ENCODE measurements around the gene SLC4A5.
"Not testable (repeated sequence)": the region's sequence is repeated elsewhere in the genome, so short reads cannot be mapped to it uniquely, and the experiment has no call there.

Gene SLC4A5

GRCh38 chr2:74194799-74195198 is 148.4 kb downstream of the SLC4A5 start:
- TF ChIP-seq CTCF (conservative IDR thresholded peaks at IDR 0.05), result no peak
- no peak for TF ChIP-seq ZFX (IDR thresholded peaks at IDR 0.05)
- H3K27ac ChIP-seq, result no peak overlapping the region

GRCh38 chr2:74191596-74192380 is 151.4 kb downstream of the SLC4A5 start:
- TF ChIP-seq ZFX (IDR thresholded peaks at IDR 0.05) (no peak), CTCF (conservative IDR thresholded peaks at IDR 0.05) (no peak)
- H3K27ac ChIP-seq, result no peak overlapping the region

DNA sequence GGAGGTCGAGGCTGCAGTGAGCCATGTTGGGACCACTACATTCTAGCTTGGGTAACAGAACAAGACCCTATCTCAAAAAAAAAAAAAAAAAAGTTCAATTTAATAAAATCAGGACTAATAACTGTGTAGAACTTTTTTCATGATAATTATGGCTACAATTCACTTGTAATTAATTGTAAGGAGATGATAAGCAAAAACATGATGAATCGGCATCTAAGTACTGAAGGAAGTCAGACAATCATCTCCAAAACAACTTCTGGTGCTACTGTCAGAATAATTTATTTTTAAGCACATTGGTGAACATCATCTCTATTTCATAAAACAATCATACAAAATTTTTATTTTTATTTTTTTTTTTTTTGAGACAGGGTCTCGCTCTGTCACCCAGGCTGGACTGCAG is 154.5 kb downstream of the SLC4A5 start:
- H3K27ac ChIP-seq, result no peak overlapping the region
- TF ChIP-seq ZFX (IDR thresholded peaks at IDR 0.05) (no peak), CTCF (conservative IDR thresholded peaks at IDR 0.05) (no peak)

GRCh38 chr2:74188018-74188601 is 155.1 kb downstream of the SLC4A5 start:
- TF ChIP-seq CTCF (conservative IDR thresholded peaks at IDR 0.05) (no peak), ZFX (IDR thresholded peaks at IDR 0.05) (no peak)
- H3K27ac ChIP-seq, result no peak overlapping the region

- not testable (repeated sequence) for H3K27ac ChIP-seq
Observed at GRCh38 chr2:74186706-74187105, 156.5 kb downstream of the SLC4A5 start.

GRCh38 chr2:74186038-74186437 is 157.2 kb downstream of the SLC4A5 start:
- no peak overlapping the region for H3K27ac ChIP-seq

DNA sequence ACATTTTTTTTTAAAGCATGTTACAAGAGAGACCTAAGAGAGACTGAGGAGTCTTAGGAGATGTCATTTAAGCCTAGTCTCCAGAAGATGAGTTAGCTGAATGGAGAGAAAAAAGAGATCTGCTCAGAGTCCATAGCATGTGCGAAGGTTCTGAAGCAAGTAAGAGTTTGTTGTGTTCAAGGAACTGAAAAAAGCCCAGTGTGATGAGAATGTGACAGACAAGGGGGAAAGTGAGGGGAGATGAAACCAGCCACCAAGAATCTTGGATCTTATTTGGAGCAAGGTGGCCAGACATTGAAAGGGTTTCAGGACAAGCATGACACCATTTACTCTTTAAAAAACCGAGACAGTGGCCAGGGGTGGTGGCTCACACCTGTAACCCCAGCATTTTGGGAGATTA is 159.3 kb downstream of the SLC4A5 start:
- TF ChIP-seq CTCF (conservative IDR thresholded peaks at IDR 0.05) (no peak), ZFX (IDR thresholded peaks at IDR 0.05) (no peak)
- no peak overlapping the region for H3K27ac ChIP-seq

More at GRCh38 chr2:74186038-74186437, 157.2 kb downstream of the SLC4A5 start:
- no peak for TF ChIP-seq CTCF (conservative IDR thresholded peaks at IDR 0.05)
- no peak for TF ChIP-seq ZFX (IDR thresholded peaks at IDR 0.05)

GRCh38 chr2:74181739-74182138 is 161.5 kb downstream of the SLC4A5 start:
- H3K27ac ChIP-seq, result no peak overlapping the region
- TF ChIP-seq ZFX (IDR thresholded peaks at IDR 0.05) (no peak), CTCF (conservative IDR thresholded peaks at IDR 0.05) (no peak)
